ENCODE results near the gene HMGN4. TPM values are rescaled to one million over a fixed set of nuclear protein-coding genes. Genes with fewer than 3 reads are reported as not detected.

Gene HMGN4
- total and polyA plus RNA-seq, 7 donors: 55.9 to 104 (median 70.6) TPM

- TF ChIP-seq CTCF (IDR thresholded peaks at IDR 0.05) (no peak), EP300 (IDR thresholded peaks at IDR 0.05) (no peak), POLR2AphosphoS5 (IDR thresholded peaks at IDR 0.05) (no peak), POLR2A (IDR thresholded peaks at IDR 0.05) (no peak)
- intact Hi-C loops (cut with DNase I): loop anchor here (10.0 kb wide), 3 partner anchors 355 to 945 kb away; partner anchors contain the start of gene ZNF184
- 93 to 95% methylated on average over 2 of the region's 2 CpGs for WGBS, 2 donors
- Histone ChIP-seq H3K4me3 (no peak overlapping the region), H3K27ac (no peak overlapping the region), H3K9me3 (no peaks in the 10 kb centered on the region), H3K27me3 (no peaks in the 10 kb centered on the region), H3K36me3 (no peaks in the 10 kb centered on the region), H3K4me1 (peaks cover 0 to 8% (median 5%) of the 10 kb centered on the region in 4 donors)
- DNase-seq: no peak
Measured at GRCh38 chr6:26530203-26530602, 8.0 kb upstream of the HMGN4 start.

GRCh38 chr6:26531897-26532296 is 6.3 kb upstream of the HMGN4 start:
- peak overlapping the region in 3 of 4 donors; percentile 83 to 91 (median 84) for H3K27ac ChIP-seq
- no peaks in the 10 kb centered on the region for H3K9me3 ChIP-seq
- 92 to 100% methylated on average over 1 of the region's 1 CpG for WGBS, 2 donors
- no peaks in the 10 kb centered on the region for H3K27me3 ChIP-seq
- H3K36me3 ChIP-seq: no peaks in the 10 kb centered on the region
- H3K4me3 ChIP-seq: no peak overlapping the region
- peaks cover 3 to 24% (median 18%) of the 10 kb centered on the region in 4 donors for H3K4me1 ChIP-seq
- no peak for DNase-seq
- intact Hi-C loops (cut with DNase I): loop anchor here (10.0 kb wide), 3 partner anchors 357 to 943 kb away; partner anchors contain the start of gene ZNF184
- TF ChIP-seq EP300 (IDR thresholded peaks at IDR 0.05): no peak
- no peak for TF ChIP-seq POLR2A (IDR thresholded peaks at IDR 0.05)
- no peak for TF ChIP-seq CTCF (IDR thresholded peaks at IDR 0.05)
- TF ChIP-seq POLR2AphosphoS5 (IDR thresholded peaks at IDR 0.05): no peak

GRCh38 chr6:26532699-26533531 is 5.3 kb upstream of the HMGN4 start:
- DNase-seq: peak; percentile 96
- 1% methylated on average over 28 of the region's 28 CpGs for WGBS, 2 donors
- peaks cover 3 to 26% (median 19%) of the 10 kb centered on the region in 4 donors for H3K4me1 ChIP-seq
- TF ChIP-seq POLR2AphosphoS5 (IDR thresholded peaks at IDR 0.05): peak in 2 of 4 donors; percentile 18 to 22
- no peak for TF ChIP-seq CTCF (IDR thresholded peaks at IDR 0.05)
- H3K36me3 ChIP-seq: no peaks in the 10 kb centered on the region
- H3K4me3 ChIP-seq: peak overlapping the region; percentile 41 to 64 (median 58)
- no peaks in the 10 kb centered on the region for H3K9me3 ChIP-seq
- intact Hi-C loops (cut with DNase I): loop anchor here (10.0 kb wide), 3 partner anchors 358 to 942 kb away; partner anchors contain the start of gene ZNF184
- peak overlapping the region; percentile 83 to 91 (median 84) for H3K27ac ChIP-seq
- H3K27me3 ChIP-seq: no peaks in the 10 kb centered on the region

- no peak for DNase-seq
- TF ChIP-seq POLR2A (IDR thresholded peaks at IDR 0.05): no peak
- TF ChIP-seq CTCF (IDR thresholded peaks at IDR 0.05): no peak
- no peaks in the 10 kb centered on the region for H3K9me3 ChIP-seq
- no peaks in the 10 kb centered on the region for H3K27me3 ChIP-seq
- H3K4me3 ChIP-seq: peak overlapping the region; percentile 41 to 64 (median 58)
- peaks cover 3 to 26% (median 19%) of the 10 kb centered on the region in 4 donors for H3K4me1 ChIP-seq
- intact Hi-C loops (cut with DNase I): loop anchor here (10.0 kb wide), 3 partner anchors 359 to 941 kb away; partner anchors contain the start of gene ZNF184
- 1 to 4% methylated on average over 1 of the region's 1 CpG for WGBS, 2 donors
- H3K36me3 ChIP-seq: no peaks in the 10 kb centered on the region
- peak overlapping the region; percentile 83 to 91 (median 84) for H3K27ac ChIP-seq
Measured at GRCh38 chr6:26533532-26533931, 4.6 kb upstream of the HMGN4 start.
